Stimulated activated CD8-positive, alpha-beta memory T cell treated with anti-CD3 and anti-CD28 coated beads, Interleukin-7, amount 100 ng/mL, for 24 hours (primary cell): ENCODE measurements around the gene GALNT10.

Experiments
- DNase-seq: peaks from one replicate; pipeline ENCODE4 v3.0.0-alpha.2; 2020; ENCODE audit warnings: low read depth

GALNT10 gene

DNA sequence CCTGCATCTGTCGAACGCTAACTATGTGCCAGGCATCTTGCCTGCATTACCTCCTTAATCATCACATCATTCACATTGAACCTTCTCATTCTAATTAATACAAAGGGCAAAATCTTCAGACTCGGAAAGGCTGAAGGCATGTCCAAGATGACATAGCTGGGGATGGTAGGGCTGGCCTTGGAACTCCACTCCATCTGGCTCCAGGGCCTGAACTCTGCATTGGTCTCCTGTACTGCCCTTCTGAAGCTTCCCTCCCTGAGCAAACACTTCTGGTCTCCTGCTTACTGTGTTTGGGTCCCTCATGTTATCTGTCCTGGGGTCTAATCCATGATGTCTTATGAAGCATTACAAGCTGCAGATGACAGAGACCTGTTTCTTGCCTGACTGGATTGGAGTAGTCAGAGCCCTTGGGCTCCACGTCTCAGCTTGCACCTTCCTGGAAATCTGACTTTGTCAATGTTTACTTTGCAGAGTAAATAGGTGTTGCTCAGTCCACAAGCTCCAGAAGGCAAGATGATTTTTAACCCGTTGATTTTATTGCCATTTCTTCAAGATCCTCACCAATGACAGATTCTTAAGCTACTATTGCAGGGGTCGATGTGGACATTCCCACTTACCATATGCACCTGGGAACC lies 106.1 kb downstream of the GALNT10 start:
- DNase-seq, result no peak

DNA sequence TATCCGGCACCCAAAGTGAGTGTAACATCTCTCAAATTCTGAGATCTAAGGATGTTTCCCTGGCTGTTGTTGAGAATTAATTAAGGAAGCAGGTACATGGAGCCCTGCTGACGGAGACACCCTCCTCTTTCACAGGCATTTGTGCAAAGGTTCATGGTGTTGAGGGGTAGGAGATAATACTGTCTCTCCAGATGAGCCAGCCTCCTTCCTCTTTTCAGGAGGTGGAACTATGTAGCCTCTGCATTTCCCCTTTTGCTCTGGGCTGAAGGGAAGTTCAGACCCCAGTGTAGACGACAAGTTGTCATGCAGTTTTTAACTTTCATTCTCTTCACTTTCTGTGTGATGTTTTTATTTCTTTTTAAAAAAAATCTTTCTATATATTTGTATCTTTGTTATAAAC lies 107.5 kb downstream of the GALNT10 start:
- no peak for DNase-seq

DNA sequence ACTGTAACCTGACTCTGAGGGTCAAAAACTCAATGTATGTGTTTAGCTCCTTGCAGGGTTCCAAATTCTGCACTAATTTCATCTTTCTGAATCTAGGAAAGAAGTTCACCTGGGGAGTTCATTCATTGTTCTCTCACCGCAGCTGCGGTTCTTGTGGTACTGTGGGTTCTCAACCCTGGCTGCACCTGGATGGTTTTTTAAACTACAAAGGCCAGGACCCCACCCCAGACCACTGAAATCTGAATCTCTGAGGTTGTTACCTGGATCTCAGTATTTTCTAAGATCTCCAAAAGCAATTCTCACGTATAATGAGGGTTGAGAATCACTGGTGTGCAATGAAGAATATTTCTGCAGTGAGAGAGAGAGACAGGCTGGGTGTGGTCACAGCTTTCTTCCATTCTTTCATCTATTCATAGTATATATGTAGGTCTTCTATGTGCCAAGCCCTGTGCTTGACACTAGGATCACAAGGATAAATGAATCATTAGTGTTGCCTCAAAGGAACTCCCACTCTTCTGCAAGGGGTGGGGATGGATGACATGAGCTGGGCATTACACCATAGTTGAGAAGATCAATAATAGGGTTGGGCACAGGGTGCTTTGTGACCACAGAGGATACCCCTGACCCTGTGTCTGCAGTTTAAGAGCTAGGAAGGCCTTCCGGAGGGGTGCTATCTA lies 109.8 kb downstream of the GALNT10 start:
- no peak for DNase-seq

DNA sequence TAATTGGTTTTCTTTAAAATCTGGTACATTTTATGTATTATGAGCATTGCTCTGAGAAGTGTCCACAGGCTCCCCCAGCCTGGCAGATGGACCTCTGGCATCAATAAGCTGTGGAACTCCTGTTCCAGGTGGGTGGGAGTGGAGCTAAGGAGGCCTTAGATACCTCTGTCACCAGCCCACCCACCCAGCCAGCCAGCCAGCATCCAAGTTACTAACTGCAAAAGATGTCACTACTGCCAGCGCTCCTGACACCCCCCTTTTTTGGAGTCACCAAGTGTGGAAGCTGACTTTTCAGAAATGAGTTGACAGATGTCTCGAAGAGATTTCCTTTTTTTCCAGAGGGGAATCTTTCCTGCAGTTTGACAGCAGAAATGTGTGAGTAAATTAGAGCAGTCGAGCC lies 111.2 kb downstream of the GALNT10 start:
- DNase-seq, result no peak

DNA sequence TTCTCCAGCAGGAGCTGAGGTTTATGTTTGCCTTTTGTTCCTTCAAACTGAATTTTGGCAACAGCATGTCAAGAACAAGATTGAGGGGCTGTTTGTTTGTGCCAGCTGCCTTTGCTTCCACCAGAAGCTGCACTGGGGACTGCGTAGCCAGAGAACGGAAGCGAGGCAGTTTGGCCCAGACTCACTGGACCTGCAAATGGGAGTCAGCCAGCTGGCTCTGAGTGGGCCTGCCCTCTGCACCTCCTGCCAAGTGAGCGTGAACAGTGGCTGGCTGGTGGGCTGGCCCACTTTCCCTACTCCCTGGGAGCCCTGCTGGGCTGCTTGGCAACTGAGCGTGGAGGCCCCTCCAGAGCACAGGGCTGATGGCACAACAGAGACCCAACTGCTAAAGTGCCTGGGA lies 111.6 kb downstream of the GALNT10 start:
- DNase-seq, result no peak

DNA sequence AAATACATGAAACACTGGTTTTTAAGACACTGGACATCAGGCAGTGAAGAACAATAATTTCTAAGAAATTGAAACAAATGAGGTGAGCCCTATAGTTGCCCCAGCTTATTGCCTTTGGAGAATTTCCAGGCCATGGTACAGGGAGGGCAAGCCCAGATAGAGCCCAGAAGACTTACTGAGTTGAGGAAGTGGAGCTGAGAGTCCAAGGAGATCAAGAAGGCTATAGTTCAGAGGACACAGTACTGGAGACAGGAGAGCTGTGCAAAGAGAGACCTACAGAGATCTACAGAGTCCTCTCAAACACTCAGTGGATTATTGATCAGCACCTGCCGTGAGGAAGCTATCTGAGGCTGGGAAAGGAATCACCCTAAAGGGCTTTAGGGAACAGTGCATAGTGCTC lies 112.6 kb downstream of the GALNT10 start:
- no peak for DNase-seq

DNA sequence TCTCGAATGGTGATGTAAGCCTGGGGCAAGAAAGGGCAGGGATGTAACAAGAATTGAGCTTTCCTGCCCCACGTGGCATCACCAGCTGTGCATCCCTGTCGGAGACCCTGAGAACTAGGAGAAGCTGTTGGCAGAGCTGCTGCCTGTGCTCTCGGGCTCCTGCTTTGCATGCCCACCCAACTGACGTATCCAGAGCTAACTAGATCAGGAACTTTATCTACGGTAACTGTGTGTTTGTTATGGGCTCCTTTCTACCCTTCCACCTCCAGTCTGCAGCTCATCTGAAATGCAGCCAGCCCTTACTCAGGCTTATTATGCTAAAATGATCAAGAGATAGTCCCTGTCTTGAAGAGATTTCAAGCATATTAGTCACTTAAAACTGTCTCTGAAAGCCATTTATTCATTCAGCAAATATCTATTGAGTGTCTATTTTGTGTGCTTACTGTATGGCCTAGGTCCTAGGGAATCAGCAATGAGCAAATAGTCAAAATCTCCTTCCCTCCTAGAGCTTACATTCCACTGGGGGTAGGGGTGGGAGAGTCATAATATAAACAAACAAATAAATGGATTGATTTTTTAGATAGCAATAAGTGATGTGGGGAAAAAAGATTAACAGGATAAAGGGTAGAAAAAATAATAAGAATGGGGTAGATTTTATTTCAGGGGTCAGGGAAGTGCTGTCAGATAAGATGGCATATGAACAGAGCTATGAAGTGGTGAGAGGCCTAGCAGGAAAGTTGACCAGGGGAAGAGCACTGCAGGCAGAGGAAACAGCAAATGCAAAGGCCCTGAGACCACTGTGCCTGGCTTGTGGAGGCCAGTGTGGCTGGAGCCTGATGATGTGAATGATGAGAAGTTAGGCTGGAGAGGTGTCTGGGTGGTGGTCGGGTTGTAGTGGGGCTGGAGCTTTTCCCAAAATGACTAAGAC lies 118.2 kb downstream of the GALNT10 start:
- DNase-seq, result no peak

DNA sequence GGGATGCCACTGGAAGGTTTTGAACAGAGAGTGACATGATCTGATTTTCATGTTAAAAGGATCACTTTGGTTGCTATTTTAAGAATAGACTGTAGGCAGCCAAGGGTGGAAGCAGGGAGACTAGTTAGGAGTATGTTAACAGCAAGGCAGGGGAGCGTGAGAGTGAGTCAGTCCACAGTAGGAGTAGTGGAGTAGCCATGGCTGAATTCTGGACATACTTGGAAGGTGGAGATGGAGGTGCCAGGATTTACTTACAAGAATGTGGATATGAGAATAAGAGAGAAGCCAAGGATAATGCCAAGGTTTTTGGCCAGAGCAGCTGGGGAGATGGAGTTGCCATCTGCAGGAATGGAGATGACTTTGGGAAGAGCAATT lies 118.8 kb downstream of the GALNT10 start:
- DNase-seq, result no peak

DNA sequence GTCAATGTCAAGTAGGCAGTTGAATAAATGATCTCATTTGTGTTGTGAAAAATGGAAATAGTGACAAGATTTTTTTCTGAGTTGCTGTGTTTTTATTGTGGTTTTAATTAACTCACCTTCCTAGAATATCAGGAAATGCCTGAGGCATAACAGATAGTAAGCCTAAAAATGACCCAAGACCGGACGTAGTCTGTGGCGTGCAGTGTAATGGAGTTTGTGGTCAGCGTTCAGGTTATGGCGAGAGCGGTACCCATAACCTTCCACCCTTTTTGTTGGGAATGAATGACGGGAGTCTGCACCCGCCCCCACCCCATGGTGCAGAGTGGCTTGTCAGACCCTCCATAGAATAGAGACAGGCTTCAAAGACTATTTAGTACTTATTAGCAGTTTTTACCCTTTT lies 119.3 kb downstream of the GALNT10 start:
- DNase-seq, result no peak

DNA sequence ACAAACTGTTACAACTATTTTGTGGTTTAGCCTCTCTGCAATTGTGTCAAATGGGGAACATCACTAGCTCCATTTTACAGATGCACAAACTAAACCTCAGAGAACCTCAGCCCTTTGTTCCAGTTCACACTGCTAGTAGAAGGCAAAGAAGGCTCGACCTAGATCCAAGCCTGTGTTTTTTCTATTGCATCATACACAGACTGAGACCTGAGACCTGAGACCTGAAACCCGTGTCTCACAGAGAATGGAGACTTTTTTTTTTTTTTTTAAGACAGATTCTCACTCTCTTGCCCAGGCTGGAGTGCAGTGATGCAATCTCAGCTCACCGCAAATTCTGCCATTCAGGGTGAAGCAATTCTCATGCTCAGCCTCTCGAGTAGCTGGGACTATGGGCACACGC lies 120.8 kb downstream of the GALNT10 start:
- DNase-seq, result no peak

DNA sequence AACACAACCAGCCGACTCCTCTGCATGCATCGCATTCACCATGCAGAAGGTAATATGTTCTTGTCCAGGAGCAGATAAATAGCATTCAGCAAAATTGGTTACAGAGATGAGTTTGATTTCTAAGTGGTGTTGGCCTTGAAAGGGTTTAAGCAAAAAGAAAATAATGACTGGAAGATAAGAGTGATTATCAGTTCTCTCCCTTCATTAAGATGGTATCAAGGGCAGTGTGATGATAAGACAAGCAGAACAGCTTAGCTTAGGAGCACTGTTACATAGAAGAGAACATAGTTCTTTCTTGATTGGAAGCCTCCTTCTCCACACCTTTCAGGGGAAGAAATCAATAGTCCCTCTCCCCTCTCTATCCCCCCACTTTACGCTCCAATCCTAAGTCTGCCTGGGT lies 121.5 kb downstream of the GALNT10 start:
- DNase-seq, result no peak

DNA sequence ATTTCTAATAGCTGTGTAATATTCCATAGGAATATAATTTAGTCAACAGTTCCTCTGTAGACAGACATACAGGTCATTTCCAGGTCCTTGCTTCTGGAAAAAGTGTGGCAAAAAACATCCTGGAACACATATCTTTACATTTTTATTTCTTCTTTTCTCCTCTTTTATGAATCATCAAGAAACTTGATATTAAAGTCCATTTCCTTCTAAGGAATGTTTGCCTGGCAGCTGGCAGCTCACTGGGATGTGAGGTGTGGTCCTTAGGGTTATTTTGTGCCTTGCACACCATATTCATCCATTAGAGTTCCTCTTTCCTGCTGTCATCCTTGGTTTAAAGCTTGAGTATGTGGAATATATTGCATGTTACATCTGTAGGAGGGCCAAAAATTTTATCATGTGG lies 122.0 kb downstream of the GALNT10 start:
- DNase-seq, result no peak

DNA sequence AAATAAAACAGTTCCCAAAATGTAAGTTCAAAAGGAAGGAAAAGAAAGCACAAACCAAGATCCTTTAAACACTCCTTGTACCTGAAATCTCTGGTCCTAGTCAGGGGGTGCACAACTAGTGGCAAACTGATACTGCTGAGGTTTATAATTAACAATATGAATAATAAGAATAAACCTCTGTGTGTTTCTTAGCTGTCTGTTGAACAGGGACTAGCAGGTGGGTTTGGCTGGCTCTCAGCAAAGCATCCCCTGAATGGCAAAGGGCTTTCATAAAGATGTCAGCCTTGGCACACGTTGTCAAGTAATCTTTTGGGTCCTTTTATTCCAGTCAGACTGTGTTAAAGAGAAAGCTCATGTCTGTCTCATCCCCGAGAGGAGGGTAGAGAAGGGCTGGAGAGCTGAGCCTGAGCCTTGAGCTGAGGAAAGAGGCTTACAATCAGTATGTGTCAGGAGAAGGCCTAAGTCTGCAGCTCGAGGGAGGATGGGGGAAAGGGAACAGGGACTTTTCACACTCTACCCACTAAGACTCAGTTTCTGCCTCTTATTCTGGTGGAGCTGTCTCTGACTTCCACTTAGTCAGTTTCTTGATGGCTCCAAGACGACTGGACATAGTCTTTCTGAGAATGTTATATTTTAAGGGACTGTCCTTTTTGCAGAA lies 123.0 kb downstream of the GALNT10 start:
- DNase-seq, result no peak

DNA sequence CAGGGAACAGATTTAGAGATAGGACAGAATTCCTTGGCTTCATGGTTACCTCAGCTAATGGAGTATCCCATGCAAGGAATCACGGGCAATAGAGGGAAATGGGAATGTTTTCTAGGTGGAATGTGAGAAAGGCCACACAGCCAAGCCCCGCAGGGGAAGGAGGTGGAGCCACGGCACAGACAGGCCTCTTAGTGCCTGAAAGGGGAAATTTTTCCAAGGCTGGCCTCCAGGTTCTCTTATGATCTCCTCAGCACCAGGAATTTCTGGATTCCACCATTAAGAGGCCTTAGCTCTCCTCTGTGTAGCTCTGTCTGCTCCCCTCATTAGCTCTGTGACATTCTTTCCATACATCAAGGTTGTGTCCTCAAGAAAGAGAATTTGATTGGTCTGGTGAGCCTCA lies 124.7 kb downstream of the GALNT10 start:
- no peak for DNase-seq

DNA sequence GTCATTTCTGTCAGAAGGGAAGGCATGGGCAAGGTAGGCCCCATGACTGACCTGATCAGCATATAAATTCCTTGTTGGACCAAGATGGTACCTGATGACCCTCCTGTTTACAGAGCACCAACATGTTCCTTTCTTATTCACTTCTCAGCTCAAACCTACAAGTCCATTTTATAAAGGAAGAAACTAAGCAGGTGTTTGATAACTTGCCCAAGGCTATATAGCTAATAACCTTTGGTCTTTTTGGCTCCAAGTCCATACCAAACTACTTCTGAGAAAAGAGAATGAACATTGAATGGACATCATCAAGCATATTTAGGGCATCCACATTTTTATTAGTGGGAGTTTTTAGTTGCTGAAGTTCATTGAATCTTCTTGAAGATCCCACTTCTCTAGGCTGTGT lies 125.2 kb downstream of the GALNT10 start:
- DNase-seq, result no peak

DNA sequence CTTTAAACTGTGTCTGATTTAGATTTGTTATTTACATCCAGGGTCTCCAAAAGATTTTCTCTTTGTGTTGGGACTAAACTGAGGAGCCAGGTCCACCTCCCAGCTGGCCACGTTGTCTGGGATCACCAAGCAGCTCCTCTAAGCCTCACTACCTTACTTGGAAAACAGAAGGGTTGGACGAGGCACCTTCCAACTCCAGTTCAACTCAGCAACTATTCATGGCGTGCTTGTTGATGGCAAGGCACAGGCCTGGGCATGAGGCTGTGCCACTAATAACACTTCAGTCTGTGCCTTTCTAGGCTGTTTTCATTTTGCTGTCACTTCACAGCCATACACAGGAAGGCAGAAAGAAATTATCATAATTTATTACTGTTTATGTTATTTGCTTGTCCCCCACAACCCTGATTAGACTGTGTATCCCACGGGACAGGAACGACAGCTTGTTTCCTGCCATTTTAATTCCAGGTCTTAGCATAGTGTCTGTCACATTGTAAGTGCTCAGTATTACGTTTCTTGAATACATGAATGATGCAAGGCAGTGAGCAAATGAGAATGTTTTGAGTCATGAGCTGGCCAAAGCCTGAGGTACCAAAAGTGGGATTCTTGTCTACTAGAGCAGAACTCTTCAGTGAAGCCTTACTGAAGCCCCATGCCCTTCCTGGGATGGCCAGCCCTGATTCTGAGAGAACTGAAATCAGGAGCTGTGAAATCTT lies 125.8 kb downstream of the GALNT10 start:
- DNase-seq, result no peak

DNA sequence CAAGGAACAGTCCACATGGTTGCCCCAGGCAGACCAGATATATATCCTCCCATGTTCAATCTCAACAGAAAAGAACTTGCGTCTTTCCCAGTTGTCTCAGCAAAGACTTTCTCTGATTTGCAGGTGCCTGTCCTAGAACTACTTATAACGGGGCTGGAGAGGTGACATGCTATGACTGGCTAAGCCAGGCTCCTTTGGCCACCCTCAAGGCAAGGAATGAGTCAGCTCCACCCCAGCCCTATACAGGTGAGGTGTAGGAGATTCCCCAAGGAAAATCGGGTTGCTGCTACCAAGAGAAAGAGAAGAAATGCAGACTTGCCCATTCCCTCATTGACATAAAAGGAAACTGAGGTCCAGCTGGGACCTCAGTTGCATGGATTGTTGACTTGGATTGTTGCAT lies 127.4 kb downstream of the GALNT10 start:
- no peak for DNase-seq

DNA sequence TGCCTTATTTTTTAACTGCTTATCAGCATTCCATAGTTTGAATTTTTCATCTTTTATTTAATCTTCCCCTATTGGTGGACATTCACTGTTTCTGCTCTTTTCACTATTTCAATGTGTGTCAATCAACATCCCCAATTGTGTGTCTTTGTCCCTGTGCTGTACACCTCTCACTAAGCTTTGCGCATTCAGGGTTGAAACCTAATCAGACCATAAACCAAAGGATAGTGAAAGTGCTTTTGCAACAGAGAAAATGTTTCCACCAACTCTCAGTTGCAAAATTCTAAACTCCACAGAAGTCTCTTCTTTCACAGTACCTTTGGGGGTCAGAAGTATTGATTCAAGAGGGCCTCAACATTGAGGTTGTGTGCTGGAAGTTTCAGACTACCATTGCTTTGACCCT lies 128.2 kb downstream of the GALNT10 start:
- no peak for DNase-seq

DNA sequence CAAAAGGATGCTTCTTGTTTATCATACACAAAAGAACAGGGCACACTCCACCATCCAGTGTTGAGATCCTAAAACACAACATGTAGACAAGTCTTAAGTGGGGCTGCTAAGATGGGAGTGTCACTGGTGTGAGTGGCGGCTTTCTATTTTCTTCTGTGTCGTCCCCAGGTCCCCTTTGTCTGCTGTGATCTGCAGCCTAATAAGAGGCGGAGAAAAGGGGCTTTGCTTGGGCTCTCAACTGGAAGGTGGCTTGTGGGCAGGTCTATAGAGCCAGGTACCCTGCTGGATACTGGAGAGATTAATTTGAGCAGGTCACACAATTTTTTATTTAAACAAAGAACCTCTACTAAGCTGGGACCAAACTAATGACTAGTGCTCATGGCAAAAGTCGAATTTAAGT lies 129.2 kb downstream of the GALNT10 start:
- DNase-seq, result no peak

DNA sequence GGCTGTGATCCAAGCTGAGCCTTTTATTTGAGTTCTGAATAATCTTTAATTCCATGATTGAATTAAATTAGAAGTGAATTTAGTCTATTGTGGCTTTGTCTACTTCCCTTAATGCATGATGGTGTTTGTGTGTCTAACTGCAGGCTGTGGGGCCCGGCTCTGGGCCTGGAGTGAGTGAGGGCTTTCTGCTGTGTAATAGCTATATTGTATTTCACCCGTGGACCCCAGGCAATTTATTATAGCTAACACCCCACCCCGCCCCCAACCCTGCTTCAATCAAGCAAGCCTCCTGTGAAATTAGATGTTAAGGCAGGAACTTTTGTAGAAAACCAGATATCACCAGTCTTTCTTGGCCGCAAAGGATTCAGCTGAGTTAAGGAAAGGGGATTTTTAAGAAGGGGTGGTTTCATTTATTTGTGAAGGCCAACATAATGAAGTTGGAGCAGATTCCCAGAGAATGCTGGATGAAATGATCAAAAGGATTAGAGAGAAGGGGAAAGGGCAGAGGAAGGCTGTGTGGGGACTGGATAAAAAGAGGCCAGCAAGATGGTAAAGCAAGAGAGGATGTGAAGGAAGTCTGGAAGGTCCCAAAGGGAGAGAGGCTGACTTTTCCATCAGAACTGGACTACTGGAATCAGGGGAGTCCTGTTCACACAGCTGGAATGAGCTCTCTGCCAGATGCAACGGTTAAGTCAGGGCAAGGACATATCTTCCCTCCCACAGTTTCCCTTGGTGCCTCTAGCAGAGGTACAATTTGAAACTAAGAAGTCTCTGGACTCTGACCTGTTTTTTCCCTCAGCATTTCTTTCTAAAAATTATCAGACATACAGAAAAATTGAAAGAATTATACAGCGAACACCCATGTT lies 129.9 kb downstream of the GALNT10 start:
- no peak for DNase-seq

DNA sequence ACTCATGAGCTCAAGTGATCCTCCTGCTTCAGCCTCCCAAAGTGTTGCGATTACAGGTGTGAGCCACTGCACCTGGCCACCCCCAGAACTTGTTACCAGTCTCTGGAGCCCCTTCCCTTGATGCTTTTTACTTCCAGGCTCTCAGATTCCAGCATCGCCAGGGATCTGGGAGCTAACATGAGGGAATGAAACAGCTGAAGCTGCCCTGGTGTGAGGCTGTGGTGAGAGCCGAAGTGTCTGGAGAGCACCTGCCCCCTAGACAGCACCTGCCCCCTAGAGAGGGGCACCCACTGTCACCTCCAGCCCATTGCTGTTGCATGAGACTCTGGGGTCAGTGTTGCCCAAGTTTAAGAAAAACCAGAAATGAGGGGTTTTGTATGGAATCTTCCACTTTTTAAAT lies 131.0 kb downstream of the GALNT10 start:
- DNase-seq, result no peak
